ENCODE results near the gene ADAP1. TPM values are rescaled to one million over a fixed set of nuclear protein-coding genes. Genes with fewer than 3 reads are reported as not detected.

Gene ADAP1
- total RNA-seq, 1 experiment from 2014 or later: 1.8 TPM

DNA sequence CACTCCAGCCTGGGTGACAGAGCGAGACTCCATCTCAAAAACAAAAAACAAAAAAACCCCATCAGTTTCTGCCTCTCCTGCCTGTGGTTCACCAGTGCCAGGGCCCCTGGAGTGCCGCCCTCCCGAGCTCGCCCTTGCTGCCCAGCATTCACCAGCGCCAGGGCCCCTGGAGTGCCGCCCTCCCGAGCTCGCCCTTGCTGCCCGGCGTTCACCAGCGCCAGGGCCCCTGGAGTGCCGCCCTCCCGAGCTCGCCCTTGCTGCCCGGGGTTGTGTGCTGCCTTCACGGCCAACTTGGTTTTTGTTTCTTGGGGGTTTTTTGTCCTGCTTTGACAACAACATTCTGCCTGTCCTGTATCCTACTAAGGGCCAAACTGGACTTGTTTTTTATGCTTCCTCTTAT lies 91.4 kb downstream of the ADAP1 start:
- no peak for DNase-seq (ENCODE audit: low read depth)

DNA sequence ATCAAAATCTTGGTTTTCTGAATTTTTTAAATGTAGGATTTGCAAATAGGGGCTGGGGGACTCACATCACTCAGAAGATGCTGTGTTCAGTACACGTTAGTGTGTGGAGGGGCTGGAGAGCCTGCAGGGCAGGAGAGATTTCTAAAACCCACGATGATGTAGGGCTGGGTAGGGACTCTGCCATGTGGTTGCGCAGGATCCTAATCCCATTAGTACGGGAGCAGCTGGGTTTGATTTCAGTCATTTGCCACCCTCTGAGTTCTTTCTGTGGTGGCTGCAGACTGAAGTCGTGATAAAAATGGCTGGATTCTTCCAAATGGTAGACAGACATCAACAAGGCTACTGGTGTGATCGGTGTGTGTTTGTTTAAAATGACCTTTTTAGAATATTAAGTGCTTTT lies 92.3 kb downstream of the ADAP1 start:
- no peak for DNase-seq (ENCODE audit: low read depth)

DNA sequence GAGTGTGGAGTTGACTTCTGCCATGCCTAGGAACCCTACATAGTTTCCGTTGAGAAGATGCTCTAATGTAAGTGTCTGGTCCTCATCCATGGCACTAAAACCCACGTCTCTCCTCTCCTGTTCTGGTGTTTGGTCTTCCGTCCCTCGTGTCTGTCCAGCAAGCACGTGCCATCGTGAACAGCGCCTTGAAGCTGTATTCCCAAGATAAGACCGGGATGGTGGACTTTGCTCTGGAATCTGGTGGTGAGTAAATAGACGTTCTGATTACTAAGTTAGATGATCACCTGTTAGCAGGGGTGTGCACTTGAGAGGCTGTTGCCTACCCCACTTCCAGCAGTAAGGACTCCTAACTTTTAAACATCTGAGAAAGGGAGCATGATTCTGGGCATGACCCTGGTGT lies 93.3 kb downstream of the ADAP1 start:
- no peak for DNase-seq (ENCODE audit: low read depth)

DNA sequence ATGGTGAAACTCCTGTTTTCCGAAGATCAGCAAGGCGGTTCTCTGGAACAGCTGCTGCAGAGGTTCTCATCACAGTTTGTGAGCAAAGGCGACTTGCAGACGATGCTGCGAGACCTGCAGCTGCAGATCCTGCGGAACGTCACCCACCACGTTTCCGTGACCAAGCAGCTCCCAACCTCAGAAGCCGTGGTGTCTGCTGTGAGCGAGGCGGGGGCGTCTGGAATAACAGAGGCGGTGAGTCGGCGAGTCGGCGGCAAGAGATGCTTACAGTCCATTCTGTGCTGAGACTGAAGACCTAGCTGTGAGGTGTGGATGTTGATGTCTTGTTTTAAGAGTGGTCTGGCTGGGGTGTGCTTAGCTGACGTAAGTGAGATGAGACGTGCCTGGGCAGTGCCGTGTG lies 94.3 kb downstream of the ADAP1 start:
- no peak for DNase-seq (ENCODE audit: low read depth)

DNA sequence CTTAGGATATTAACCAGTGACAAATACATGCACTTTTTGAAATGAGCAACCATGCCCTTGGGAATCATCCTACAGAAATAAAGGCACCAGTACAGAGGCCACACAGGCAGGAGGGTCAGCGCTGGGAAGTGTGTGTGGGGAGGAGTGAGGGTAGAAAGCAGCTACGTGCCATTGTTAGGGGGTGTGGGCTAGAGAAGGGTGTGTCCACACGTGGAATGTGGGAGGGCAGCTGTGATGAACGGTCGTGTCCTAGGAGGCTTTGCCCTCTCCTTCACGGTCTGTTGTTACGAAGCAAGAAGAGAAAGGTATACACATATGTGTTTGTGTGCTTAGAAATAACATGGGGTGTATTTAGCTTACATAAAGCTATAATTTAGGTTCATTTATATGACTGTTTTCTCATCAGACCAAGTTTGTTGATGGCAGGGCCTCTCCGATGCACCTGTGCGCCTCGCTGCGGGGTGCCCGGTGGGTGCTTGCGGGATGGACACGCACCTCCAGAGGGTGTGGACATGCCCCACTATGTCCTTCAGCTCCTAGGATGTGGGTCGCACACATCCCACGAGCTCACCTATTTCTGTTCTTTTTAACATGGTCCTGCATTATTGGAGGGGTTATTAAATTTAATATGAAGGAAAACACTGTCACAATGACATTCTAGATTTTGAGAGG lies 95.0 kb downstream of the ADAP1 start:
- DNase-seq (ENCODE audit: low read depth): no peak

DNA sequence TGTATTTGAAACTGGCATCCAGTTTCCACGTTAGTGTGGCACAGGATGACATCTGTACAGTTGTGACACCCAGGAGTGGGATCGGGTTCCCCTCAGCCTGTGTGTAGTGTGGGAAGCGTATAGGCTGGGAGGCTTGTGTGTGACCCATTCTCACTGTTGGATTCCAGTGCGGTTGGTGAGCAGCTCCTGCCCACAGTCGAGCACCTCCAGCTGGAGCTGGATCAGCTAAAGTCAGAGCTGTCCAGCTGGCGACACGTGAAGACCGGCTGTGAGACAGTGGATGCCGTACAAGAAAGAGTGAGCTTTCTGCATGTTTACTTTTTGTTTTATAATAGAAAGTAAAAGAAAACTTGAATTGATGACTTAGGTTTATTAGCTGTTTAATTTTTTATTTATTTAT lies 96.8 kb downstream of the ADAP1 start:
- DNase-seq (ENCODE audit: low read depth): no peak

DNA sequence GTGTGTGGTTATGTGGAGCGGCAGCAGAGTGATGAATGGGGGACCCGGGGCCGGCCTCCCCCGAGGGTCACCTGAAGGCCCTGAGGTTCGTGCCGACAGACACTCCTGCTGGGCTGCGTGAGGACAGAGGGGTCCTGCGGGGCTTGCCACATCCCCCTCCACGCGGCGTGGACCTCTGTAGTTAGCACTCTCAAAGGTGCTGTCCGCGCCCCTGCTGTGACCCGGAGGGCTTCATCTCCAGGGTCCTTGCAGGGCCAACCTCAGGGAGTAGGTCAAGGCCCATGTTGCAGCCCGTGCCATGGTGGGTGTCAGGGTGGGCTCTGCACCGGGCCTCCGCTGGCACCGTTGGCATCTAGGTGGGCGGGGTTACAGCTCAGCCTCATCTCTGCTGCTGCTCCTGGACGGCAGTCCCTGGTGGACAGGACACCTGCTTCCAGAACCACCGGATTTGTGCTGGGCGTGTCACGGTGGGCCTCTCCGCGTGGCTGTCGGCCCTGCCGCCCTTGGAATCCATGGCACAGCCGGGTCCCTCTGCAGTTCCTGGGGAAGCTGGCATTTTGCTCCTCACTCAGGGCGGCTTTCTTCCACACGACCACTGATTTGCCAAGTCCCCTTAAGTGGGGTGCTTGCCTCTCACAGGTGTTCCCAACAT lies 97.9 kb downstream of the ADAP1 start:
- no peak for DNase-seq (ENCODE audit: low read depth)

DNA sequence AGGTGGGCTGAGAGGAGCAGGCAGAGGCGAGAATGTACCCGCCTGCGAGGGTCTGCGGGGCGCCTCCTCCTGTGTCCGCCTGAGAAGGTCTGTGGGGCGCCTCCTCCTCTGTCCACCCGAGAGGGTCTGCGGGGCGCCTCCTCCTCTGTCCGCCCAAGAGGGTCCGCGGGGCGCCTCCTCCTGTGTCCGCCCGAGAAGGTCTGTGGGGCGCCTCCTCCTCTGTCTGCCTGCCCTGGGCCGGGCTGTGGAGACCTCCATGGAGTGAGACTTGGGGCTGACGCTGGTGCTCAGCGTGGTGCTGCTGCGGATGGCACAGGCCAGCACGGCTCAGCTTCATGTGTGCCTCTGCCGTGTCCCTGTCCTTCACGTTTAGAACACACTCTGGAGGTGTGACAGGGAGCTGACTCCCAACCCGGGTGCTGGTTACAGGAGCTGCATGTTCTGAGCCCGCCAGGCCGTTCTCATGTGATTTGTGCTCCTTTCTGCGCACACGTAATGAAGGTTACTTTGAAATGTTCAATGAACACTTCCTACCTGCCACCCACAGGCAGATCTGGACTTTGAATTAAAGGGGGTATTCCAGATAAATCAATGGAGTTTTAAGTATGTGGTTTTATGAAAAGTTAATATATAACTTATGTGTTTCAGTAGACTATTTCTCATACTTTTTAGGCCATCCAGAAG lies 98.7 kb downstream of the ADAP1 start:
- no peak for DNase-seq (ENCODE audit: low read depth)

DNA sequence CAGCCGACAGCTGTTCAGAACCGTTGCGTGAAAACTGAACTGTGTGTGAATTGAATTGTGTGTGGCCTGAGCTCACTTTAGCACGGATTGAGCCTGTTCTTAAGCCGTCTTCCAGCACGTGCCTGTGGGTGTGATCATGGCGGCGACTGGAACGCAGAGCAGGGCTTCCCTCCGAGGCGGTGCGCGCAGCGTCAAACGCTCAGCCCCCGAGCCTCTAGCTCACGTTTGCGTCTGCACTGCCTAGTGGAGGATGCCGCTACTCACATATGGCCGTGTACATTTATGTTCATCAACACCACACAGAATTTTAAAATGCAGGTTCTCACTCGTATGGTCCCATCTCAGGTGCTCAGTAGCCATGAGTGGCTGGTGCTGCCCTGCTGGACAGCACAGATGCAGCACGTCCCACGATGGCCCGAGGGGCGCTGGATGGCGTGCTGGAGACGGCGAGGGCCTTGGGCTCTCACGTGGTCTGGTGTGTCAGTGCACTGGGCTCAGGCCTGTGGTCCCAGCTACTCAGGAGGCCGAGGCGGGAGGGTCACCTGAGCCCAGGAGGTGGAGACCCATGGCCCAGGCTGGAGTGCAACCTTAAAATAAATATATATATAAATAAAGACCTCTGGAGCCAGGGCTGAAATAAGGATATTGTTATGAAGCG lies 100.2 kb downstream of the ADAP1 start:
- no peak for DNase-seq (ENCODE audit: low read depth)

DNA sequence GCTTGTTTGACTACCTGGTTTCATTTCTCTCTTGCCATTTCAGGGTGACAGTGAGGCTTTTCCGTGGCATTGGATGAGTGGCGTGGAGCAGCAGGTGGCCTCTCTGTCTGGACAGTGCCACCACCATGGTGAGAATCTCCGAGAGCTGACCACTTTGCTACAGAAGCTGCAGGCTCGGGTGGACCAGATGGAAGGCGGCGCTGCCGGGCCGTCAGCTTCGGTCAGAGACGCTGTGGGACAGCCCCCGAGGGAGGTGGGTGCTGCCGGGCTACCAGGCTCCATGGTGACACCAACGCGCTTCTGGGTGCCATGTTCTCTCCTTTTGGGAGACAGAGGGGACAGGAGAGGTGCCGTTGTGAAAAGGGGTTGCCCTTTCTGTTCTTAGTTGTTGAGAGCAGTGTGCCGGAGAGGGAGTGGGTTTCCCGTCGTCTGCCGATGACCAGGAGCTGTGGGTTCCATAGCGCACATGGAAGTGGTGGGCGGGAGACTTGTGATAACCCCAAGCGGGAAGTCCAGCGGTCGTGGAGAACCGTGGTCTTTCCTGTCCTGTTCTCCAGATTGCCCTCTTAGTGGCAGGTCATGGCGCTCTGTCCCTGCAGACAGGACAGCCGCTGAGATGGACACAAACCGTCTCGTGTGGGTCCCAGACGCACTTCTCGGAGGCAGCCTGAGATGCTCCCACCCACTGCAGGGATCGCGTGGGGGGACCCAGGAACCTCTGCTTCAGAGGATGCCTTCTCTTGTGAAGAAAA lies 100.9 kb downstream of the ADAP1 start:
- no peak for DNase-seq (ENCODE audit: low read depth)

DNA sequence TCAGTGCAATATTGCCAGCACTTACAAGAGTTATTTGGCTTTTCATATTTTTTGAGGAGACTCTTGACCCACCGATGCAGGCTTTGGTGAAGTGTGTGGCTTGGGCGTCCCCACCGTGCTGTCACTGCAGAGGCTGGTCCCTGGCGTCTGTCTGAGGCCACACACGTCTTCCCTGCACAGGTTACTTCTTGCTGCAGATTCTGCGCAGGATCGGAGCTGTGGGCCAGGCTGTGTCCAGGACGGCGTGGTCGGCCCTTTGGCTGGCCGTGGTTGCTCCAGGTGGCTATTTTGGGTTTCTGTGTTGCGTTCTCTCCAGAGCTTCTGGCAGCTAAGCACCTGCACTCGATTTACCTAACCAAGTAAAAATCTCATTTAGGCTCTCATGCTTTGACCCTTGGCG lies 103.3 kb downstream of the ADAP1 start:
- no peak for DNase-seq (ENCODE audit: low read depth)

DNA sequence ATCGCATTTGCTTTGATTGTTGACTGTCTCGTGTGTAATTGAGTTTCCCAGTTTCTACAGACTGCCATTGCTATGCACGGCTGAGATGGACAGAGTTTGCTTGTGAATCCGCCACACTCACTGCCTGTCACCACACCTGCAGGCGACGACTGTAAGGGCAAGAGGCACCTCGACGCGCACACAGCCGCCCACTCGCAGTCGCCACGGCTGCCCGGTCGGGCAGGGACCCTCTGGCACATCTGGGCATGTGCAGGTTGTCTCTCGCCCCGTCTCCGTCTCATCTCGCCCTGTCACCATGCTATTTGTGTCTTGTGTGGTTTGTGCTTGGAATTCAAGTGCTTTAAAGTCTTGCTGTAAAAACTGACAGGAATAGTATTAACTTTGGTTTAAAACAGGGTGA lies 104.7 kb downstream of the ADAP1 start:
- DNase-seq (ENCODE audit: low read depth): no peak

DNA sequence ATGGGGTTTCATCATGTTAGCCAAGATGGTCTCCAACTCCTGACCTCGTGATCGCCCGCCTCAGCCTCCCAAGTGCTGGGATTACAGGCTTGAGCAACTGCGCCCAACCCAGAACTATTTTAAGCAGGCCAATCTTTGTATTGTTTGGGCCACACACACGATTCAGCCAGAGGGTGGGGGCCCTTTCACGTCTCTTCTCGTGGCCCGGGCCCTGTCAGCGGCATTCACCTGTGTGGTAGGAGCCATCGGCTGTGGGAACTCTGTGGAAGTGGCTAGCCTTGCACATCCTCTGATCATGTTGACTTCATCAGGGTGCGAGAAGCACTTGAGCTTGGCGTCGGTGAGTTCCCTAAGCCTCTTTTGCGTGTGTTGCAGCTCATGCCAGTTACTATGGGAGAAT lies 105.3 kb downstream of the ADAP1 start:
- no peak for DNase-seq (ENCODE audit: low read depth)

Other genes with a start within 250 kb of the ADAP1 start
- gene DNAAF5, start 228.0 kb downstream of the ADAP1 start, total RNA-seq (2014; rRNA removed; shearing (Covaris generic)): 33.3 and 41.3 TPM in 2 replicates
- 4.1 and 5.0 TPM in 2 replicates for gene PRKAR1B, start 227.4 kb downstream of the ADAP1 start, total RNA-seq (2014; rRNA removed; shearing (Covaris generic))
- 67.6 and 89.9 TPM in 2 replicates for gene SUN1, start 122.2 kb downstream of the ADAP1 start, total RNA-seq (2014; rRNA removed; shearing (Covaris generic))
- 22.4 and 24.6 TPM in 2 replicates for gene GET4, start 78.1 kb downstream of the ADAP1 start, total RNA-seq (2014; rRNA removed; shearing (Covaris generic))
- 6.8 and 7.1 TPM in 2 replicates for gene COX19, start 20.9 kb upstream of the ADAP1 start, total RNA-seq (2014; rRNA removed; shearing (Covaris generic))
- gene CYP2W1, start 28.5 kb upstream of the ADAP1 start, total RNA-seq (2014; rRNA removed; shearing (Covaris generic)): not detected in 2 replicates
- gene GPR146, start 89.9 kb upstream of the ADAP1 start, total RNA-seq (2014; rRNA removed; shearing (Covaris generic)): 1.7 and 5.0 TPM in 2 replicates
- 0.39 and 0.84 TPM in 2 replicates for gene GPER1, start 133.4 kb upstream of the ADAP1 start, total RNA-seq (2014; rRNA removed; shearing (Covaris generic))
- gene ZFAND2A, start 205.5 kb upstream of the ADAP1 start, total RNA-seq (2014; rRNA removed; shearing (Covaris generic)): 33.0 and 34.9 TPM in 2 replicates